ENCODE results near the gene ZNF518A. TPM values are rescaled to one million over a fixed set of nuclear protein-coding genes. Genes with fewer than 3 reads are reported as not detected.
A peak's percentile ranks its signal among the peaks of the same experiment; 100 is the strongest.

ZNF518A gene
- total and polyA plus RNA-seq, 2 of the 13 experiments (the other 11 are each of a cell fraction or from before 2014, with no cell fraction given) = 21.7 to 37.1 TPM

- TF ChIP-seq ZNF597 (CRISPR knock-in tag; IDR thresholded peaks at IDR 0.05) (no peak), ZNF430 (CRISPR knock-in tag; IDR thresholded peaks at IDR 0.05) (0 out of 2 replicates have a peak, but pooled peaks have one; percentile 50), SOX6 (IDR thresholded peaks at IDR 0.05) (no peak), SOX6 (CRISPR knock-in tag; IDR thresholded peaks at IDR 0.05) (peak; percentile 49), XRCC5 (optimal IDR thresholded peaks at IDR 0.05; ENCODE audit: low read length) (no peak), NR2F6 (IDR thresholded peaks at IDR 0.05) (0 out of 2 replicates have a peak, but pooled peaks have one; percentile 9), NR2F6 (CRISPR knock-in tag; IDR thresholded peaks at IDR 0.05) (no peak), MED1 (CRISPR knock-in tag; IDR thresholded peaks at IDR 0.05) (peak; percentile 34; the same call in 1 of the 2 replicates), PAX8 (CRISPR knock-in tag; IDR thresholded peaks at IDR 0.05; ENCODE audit: borderline replicate concordance) (no peak), ZNF883 (CRISPR knock-in tag; IDR thresholded peaks at IDR 0.05; ENCODE audit: not compliant biosample characterization) (no peak), ZNF235 (CRISPR knock-in tag; IDR thresholded peaks at IDR 0.05; ENCODE audit: borderline replicate concordance) (no peak), MEIS2 (CRISPR knock-in tag; IDR thresholded peaks at IDR 0.05) (no peak), CBX2 (IDR thresholded peaks at IDR 0.05; ENCODE audit: low read depth, low read length) (no peak), CBX2 (CRISPR knock-in tag; IDR thresholded peaks at IDR 0.05; ENCODE audit: low read depth) (no peak), GMEB2 (CRISPR knock-in tag; IDR thresholded peaks at IDR 0.05; ENCODE audit: low read depth) (no peak), ATRX (CRISPR knock-in tag; IDR thresholded peaks at IDR 0.05; ENCODE audit: borderline replicate concordance) (no peak), TP53 (CRISPR knock-in tag; conservative IDR thresholded peaks at IDR 0.05) (no peak), ZFY (CRISPR knock-in tag; IDR thresholded peaks at IDR 0.05) (no peak), JDP2 (CRISPR knock-in tag; IDR thresholded peaks at IDR 0.05; ENCODE audit: borderline replicate concordance) (no peak), ZNF10 (CRISPR knock-in tag; IDR thresholded peaks at IDR 0.05; ENCODE audit: borderline replicate concordance, low read depth) (no peak), ZBTB20 (CRISPR knock-in tag; IDR thresholded peaks at IDR 0.05; ENCODE audit: borderline replicate concordance, low read depth) (no peak), ATF1 (CRISPR knock-in tag; IDR thresholded peaks at IDR 0.05) (no peak), ZNF431 (CRISPR knock-in tag; IDR thresholded peaks at IDR 0.05; ENCODE audit: borderline replicate concordance, low read depth) (no peak), ZNF550 (CRISPR knock-in tag; IDR thresholded peaks at IDR 0.05; ENCODE audit: borderline replicate concordance) (no peak), FOXA1 (IDR thresholded peaks at IDR 0.05) (no peak), FOXA1 (CRISPR knock-in tag; IDR thresholded peaks at IDR 0.05) (peak; percentile 59; the same call in 1 of the 2 replicates), KLF9 (CRISPR knock-in tag; IDR thresholded peaks at IDR 0.05; ENCODE audit: low read depth) (no peak), BRCA1 (CRISPR knock-in tag; IDR thresholded peaks at IDR 0.05) (no peak)
Observed at GRCh38 chr10:96092999-96093767, 36.9 kb upstream of the ZNF518A start (continued).
